GF-D8 (cell line): Measurements from ENCODE around the gene SLC30A10.
"Not testable (repeated sequence)": the region's sequence is repeated elsewhere in the genome, so short reads cannot be mapped to it uniquely, and the experiment has no call there.

Experiments
- DNase-seq: peaks from one replicate; lab custom pipeline; 2025; lab: John Stamatoyannopoulos, UW

The SLC30A10 gene

DNA sequence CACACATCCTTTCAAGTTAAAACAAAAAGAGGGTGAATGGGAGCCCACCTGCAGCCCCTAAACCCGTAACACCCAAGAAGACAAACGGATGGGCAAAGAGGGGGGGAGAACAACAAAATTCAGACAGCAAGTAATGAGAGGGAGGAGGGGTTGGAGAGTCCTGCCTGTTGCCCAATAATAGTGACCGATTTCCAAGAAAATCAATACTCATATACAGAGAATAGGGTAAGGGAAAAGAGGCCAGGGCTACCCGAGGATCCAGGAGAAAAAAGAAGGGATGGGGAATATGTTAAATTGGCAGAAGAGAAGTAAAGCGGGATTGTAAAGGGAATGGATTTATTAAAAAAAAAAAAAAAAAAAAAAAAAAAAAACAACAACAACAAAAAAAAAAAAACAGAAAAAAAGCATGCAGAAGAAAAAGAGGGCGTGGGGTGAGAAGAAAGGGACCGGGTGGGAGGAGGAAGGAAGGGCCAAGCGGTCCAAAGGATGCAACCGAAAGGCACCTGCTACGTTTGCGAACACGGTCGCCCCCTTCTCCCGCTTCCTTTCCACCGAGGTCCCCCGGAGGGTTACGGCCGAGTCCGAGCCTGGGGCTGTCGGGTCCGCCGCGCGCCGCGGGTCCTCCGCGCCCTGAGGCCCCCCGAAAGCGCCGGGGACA is 930 bp downstream of the SLC30A10 start:
- DNase-seq = no peak

DNA sequence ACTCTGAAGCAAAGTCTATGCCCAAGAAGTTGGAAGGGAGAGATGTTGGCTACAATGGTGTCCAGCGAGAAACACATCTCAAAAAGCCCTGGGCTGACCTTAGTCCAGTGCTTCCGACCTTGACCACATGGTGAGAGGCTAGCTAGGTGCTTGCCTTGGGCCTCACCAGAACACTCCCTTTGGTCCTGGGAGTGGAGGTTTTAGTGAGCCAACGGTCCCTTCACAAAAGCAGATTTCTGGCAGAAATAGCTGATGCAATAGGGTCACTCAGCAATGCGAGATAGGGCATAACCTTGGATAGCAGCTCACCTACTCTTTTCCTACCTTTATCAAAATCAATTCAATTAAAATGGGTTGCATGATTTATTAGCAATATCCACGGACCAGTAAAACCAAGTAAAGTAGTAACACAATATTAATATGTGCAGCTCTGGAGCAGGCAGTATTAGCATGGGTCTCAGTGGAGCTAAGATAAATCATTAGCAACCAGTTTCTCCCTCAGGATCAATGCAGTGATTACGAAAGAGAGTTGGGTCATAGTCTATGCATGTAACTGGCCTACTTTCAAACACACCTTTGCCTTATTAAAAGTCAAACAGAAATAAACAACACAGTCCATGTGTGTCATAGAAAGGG is 1.9 kb downstream of the SLC30A10 start:
- DNase-seq = no peak

DNA sequence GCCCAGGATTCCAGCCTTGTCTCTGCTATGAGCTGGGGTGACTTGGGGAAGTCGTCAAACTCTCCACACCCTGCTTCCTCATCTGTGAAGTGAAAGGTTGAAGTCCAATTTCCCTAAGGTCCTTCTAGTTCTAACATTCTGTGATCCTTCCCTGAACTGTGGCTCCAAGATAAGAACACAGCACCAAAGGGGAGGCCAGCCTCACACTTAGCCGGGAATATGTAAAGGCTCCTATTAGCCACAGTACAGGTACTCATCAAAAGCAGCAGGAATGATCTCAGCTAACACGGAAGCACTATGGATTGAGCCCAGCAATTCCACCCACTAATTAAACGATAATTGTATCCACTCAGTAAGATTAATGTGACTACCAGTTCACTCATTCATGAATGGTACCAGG is 4.0 kb downstream of the SLC30A10 start:
- DNase-seq = no peak

DNA sequence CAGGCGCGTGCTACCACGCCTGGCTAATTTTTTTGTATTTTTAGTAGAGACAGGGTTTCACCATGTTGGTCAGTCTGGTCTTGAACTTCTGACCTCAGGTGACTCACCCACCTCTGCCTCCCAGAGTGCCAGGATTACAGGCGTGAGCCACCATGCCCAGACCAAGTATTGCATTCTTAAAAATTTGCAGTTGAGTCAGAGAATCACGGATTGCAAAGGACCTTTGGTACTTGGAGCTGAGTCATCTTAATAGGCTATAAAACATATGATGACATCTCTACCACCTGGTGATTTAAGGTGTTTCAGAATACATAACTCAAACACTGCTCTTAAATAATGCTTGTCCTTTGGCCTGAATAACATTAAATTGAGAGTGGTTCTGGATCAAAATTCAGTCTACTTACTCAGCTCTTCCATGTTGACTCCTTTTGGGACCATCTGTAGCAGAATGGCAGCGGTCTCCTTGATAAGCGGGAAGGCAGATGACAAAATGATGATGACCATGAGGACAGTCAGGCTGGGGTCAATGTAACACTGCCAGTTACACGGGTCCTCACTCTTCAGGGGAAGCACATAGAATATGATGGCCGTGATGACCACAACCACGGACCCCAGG is 10.4 kb downstream of the SLC30A10 start:
- no peak for DNase-seq

DNA sequence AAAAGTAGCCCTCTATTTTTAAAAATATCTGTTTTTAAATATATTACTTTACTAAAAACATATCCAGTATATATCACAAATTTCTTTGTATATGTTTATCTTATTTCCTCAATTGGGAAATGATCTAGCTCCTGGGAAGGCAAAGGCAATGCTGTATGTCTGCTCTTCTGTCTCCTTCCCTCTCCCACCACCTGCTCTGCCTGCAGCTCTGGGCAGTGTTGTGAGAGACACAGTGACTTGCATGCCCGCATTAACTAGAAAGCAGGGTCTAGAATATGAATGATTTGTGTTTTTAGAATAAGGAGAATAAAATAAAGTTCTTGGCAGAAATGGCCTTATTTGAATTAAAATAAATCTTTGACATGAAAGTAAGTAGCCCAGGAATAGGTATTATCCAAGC is 11.1 kb downstream of the SLC30A10 start:
- DNase-seq = no peak

DNA sequence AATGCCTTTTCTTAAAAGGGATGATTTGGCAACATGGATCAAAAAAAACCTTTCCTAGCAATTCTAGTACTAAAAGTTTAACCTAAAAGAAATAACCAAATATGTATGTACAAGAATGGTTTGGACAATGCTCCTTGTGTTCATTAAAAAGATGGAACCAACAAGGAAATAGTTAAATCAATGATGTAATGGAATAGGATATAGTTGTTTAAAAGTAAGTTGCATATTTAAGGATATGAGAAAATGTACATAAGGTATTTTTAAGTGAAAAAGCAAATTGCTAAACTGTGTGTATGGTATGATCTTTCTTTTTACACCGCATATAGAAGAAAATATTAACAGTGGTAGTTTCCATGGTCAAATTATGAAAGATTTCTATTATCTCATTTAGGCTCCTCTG is 12.1 kb downstream of the SLC30A10 start:
- no peak for DNase-seq

DNA sequence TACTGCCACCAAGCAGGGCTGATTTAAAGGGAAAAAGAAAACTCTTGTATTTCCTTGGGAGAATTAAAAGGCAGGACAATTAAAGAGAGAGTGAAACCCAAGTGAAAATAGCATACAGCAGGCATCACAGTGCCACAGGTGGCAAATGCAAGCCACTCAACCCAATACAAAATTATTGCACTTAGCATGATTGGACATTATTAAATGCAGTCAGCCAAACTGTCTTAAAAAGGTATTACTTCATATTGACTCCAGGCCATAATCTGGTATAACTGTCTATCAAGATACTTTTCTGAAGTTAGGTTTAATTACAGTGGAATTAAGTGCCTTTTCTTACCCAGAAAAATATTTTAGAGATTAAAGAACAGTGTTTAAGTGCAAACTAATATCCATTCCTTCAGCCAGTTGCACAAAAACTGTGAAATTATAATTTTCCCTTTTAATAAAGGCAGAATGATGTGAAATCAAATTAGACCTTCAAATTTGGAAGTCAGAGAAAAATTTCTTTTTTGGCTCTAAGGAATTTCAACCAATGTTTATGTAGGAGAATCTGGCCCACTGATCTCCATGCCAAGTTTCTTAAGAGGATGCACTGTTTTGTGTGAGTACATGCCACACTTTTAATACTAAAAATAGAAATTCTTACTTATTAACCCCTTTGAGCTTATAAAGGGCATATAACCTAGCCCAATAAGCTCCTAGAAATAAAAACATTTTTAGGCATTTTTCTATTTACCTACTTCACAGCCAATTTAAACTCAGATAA is 15.2 kb downstream of the SLC30A10 start:
- no peak for DNase-seq

DNA sequence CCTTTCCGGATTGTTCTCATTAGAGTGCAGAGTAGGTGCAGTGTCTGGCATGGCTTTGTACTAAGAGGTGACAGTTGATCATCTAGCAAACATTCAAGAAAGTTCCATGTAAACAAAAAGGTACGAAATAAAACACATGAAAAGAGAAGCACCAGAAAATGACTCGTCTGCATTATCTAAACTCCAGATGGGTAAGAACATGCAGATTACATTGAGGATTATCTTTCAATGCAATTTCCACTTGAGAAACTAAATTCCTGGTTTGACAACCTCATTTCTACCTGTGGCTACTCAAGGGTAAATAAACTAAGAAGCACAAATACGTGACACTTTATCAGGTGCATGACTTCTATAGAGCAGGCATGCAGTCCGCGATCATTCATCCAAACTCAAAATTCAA is 17.6 kb downstream of the SLC30A10 start:
- DNase-seq = no peak

DNA sequence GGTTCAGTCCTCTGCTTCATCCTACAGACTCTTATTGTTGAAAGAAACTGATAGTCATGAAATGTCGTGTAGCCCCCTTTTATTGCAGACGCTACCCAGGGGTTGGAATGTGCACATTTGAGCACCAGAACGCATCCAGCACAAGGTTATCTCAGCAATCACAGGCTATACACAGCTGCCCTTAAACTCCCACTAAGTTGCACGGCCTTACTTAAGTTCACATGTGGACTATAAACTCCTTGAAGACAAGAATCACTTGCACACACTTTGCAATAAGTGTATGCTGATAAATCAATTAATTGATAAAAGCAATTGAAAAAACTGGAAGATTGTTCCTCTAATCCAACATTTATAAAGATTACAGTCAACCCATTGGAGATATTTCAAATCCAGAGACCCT is 18.9 kb downstream of the SLC30A10 start:
- DNase-seq = no peak

DNA sequence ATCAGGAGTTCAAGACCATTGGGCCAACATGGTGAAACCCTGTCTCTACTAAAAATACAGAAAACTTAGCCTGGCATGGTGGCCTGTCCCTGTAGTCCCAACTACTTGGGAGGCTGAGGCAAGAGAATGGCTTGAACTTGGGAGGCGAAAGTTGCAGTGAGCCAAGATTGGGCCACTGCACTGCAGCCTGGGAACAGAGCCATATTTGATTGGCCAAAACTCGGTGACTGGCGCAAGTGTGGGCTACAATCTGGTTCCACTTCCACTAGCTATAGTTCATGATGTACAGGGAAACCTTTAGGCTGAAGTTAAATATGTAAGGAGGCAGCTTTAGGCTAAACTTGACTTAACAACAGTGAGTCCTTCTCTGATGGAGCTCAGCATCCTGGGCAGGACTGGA is 20.2 kb downstream of the SLC30A10 start:
- DNase-seq = no peak

DNA sequence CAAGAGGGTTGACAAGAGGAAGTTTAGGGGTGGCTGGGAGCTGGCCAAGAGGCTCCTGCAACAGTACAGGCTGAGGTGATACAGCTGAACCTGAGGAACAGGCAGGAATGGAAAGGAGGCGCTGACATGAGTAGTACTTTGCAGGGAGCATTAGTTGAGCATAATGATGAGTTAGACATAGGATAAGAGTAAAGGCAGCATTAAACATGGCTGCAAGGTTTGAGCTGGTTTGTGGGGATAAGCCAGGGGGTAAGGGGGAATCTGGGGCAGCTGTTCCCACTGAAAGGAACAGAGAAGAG is 20.6 kb downstream of the SLC30A10 start:
- DNase-seq = no peak

DNA sequence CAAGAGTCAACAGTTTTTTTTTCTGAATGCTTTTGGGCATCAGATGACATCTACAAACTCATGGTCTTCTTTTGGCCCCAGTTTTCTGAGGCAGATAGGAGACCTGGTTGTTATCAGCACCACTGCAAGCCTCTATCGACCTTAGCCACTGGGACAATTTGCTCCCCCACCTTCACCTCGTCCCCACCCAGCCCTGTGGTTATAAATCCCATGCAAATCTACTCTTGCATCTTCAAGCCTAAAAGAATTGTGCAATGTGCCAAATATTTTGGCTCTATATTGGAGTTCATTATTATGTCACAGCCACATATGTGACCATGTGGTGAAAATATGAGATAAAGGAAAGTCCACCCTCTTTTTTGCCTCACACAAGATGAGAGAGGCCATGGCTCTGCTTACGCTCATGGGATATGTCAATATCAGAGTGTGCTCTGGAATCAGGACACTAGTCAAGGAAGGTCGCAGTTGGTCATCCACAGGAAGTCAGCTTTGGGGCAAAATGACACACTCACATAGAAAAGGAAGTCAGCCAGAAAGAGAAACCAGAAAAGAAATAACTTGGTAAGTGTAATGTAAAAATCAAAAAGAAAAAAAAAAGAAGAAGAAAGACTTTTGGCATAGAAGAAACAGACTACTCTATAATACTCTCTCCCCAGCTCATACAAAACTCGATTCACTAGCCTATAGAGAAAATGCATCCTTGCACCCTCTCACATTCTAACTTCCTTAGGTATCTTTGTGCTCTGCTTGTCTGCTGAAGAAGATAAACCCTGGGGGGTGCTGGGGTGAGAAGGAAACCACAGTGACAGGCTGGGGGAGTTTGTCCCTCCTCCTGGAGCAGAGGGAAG is 21.2 kb downstream of the SLC30A10 start:
- no peak for DNase-seq

DNA sequence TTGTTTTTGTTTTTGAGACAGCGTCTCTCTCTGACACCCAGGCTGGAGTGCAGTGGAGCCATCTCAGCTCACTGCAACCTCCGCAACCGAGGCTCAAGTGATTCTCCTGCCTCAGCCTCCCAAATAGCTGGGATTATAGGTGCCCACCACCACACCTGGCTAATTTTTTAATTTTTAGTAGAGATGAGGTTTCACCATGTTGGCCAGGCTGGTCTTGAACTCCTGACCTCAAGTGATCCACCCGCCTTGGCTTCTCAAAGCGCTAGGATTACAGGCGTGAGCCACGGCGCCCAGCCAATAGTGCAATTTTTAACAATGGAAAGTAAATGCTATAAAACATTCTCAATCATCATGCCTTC is 21.8 kb downstream of the SLC30A10 start:
- DNase-seq = not testable (repeated sequence)

DNA sequence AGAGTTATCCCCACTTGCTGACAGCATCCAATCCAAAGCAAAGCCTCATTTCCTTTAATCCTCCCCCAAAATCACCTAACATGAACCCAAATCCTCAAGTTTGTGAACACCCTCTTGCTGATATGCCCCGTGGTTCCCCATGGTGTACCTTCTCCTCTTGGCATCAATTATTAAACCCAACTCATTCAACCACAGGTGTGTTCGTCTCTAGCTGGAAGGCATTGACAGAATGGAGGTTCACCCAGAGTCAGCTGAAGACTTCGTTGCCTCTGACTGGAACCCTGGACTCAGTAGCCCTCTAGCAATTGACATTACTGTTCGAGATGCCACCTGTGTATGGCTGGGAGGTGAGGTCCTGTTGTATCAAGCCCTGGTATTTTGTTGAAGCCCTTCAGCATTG is 22.8 kb downstream of the SLC30A10 start:
- no peak for DNase-seq

DNA sequence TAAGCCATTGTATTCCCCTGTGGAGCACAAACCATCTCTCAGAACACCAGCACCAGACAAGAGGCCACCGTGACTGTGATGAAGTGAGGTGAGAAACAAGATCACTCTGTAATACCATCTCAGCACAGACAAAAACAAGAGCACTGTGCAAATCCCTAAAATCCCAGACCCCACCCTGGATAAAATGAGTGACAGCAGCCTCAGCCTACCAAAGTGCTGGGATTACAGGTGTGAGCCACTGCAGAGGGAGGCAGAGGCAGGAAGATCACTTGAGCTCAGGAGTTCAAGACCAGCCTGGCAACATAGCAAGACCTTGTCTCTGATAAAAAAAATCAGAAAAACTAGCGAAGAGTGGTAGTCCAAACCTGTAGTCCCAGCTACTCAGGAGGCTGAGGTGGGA is 23.4 kb downstream of the SLC30A10 start:
- DNase-seq = no peak

DNA sequence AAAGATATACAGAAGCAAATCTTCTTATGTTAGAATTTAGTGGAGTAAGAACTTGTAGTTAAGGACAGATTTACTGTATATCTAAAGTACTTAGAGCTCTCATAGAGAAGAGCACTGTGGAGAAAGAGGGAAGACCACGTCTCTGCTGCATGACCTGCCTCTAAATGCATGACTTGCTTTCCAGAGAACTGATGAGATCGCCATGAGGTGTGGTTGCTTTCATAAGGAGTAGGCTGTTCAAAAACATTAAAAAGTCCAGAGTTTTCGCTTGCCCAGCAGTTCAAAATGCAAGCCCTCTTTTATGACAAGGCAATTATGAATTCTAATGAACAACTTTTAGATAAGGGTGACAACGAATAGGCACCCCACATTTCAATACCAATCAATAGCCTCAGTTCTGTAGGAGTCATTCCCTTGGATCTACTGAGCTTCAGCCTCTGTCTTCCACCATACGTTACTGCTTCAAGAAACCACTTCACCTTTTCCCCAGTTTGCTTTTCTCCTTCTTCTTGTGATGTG is 24.9 kb downstream of the SLC30A10 start:
- DNase-seq = no peak

DNA sequence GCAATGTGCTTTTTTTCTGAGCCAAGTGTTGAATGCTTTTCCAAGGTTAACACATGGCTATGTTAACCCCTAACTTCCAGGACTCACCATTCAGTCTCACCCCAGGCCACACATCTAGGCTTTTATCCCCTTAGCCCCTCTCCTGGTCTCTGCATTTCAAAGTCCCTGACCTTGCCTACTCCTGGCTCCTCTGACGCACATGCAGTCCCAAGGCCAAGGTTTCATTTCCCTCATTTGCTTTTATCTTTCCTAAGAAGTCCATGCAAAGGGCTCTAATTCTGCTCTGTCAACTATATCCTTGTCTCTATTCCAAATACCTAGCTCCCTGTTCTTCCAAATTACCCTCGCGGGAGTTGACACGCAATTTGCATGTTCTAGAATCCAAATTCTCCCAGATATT is 25.4 kb downstream of the SLC30A10 start:
- DNase-seq = no peak

DNA sequence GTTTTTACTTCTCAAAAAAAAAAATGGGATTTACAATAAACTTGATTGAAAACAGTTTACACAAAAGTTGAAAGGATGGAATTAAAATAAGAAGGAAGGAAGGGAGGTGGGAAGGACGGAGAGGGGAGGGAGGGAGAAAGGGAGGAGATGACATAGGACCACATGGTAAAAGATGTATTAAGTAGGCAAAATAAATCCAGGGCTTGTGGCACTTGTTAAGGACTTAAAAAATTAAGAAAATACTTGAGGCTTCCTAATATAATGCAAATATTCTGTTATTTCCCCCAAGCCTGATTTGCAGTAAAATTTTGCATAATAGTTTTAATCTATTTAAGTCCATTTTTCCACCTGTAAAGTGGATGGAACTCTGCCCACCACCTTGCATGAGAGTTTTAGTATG is 27.5 kb downstream of the SLC30A10 start:
- no peak for DNase-seq

DNA sequence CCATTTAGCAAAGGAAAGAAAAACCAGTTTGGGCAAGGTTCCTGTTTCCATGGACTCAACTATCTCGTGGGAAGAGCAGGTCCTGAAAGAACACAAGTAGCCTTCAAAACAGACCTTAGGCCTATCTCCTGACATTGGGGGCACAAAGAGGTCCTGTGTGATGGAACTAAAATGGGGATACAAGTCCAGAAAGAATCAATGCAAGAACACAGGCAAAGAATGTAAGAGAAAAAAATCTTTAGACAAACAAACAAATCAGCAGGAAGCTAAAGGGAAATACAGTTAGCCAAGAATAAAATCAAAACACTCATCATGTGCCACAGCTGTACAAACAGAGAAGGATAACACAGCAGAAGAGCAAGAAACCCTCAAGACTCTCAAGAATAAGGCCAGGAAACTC is 28.2 kb downstream of the SLC30A10 start:
- DNase-seq = no peak

DNA sequence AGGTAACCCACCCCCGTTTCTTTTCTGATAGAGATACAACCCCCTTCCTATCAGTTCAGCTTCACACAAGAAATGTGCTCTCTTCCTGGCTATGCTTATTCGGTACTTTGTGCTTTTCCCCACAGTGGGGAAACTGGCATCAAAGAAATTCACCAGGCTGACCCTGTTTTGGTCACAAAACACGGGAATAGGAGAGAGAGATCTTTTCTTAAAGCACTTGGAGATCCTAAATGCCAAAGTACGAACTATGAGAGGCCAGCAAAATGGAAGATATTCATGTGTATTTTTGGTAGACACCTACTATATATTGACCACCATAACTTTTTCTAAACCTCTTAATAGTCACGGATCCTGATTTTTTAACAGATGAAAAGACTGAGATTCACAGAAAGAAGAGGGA is 30.0 kb downstream of the SLC30A10 start:
- no peak for DNase-seq

DNA sequence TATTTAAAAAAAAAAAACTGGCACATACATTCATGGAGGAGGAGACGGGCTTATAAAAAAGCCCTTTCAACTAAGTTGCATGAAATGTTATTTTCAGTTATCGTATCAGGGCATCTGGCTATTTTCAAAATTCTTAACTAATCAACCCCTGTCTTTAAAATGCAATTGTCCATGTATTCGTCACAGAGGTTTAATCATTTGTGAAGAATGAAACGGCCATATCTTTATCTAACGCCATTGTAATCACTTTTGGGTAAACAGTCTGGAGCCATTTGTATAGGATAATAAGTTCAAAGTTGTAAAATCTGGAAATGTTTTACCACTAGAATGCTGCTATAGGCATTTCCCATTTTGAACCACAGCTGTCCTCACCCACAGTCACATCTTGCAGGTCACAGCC is 30.4 kb downstream of the SLC30A10 start:
- DNase-seq = no peak

DNA sequence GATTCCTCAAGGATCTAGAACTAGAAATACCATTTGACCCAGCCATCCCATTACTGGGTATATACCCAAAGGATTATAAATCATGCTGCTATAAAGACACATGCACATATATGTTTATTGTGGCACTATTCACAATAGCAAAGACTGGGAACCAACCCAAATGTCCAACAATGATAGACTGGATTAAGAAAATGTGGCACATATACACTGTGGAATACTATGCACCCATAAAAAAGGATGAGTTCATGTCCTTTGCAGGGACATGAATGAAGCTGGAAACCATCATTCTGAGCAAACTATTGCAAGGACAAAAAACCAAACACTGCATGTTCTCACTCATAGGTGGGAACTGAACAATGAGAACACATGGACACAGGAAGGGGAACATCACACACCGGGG is 36.1 kb downstream of the SLC30A10 start:
- not testable (repeated sequence) for DNase-seq
